IMR-90 (cell line): ENCODE data around the gene POLR3K. TPM values are rescaled to one million over a fixed set of nuclear protein-coding genes. Genes with fewer than 3 reads are reported as not detected.

Experiments
- ATAC-seq: fragments of 200-7000 bp; cut with Tn5 transposase; 2 replicates; pipeline ENCODE4 v1.9.1; 2020; ENCODE audit warnings: low read depth, mild to moderate bottlenecking, moderate library complexity
- BruUV-seq: library from RNA; stranded (reverse); fragments of 400-500 nt; replicated peaks from 2 replicates; lab custom pipeline; 2021; lab: Mats Ljungman, UMichigan
- CTCF ChIA-PET: fragments of 300-600 bp; formaldehyde crosslinking; extraction: SDS; loops from one replicate; lab custom pipeline; 2021; ENCODE audit warnings: antibody characterized with exemption; lab: Yijun Ruan, JAX
- POLR2A ChIA-PET: fragments of 300-600 bp; sonication (Branson Sonifier 250); formaldehyde crosslinking; loops from one replicate; lab custom pipeline; 2022; ENCODE audit warnings: antibody characterized with exemption; ENCODE audit not compliant: unreplicated experiment; lab: Charles Lee
- DNase-seq: peaks from one replicate; pipeline ENCODE4 v3.0.0; 2013
- H2AFZ ChIP-seq: replicated peaks from 2 replicates; pipeline ENCODE3; 2013; ENCODE audit warnings: low read length, mild to moderate bottlenecking; ENCODE audit not compliant: poor library complexity
- H2AK5ac ChIP-seq: 2 replicates; pipeline ENCODE4 v1.6.1; 2013; ENCODE audit warnings: low read depth, low read length, inconsistent platforms
- H2AK9ac ChIP-seq: replicated peaks from 2 replicates; pipeline ENCODE3; 2013; ENCODE audit warnings: mild to moderate bottlenecking, low read depth, low read length, moderate library complexity; ENCODE audit not compliant: poor library complexity
- H2BK120ac ChIP-seq: 2 replicates; pipeline ENCODE4 v1.6.1; 2013; ENCODE audit warnings: low read depth, low read length, inconsistent platforms
- H2BK15ac ChIP-seq: 3 replicates; pipeline ENCODE4 v1.6.1; 2013; ENCODE audit warnings: low read depth, low read length, inconsistent platforms
- H2BK20ac ChIP-seq: 2 replicates; pipeline ENCODE4 v1.6.1; 2013; ENCODE audit warnings: low read depth, mild to moderate bottlenecking, inconsistent platforms, low read length, moderate library complexity
- H2BK5ac ChIP-seq: 2 replicates; pipeline ENCODE4 v1.6.1; 2013; ENCODE audit warnings: mild to moderate bottlenecking, low read depth, low read length, inconsistent platforms; ENCODE audit not compliant: poor library complexity, severe bottlenecking
- H3K14ac ChIP-seq: replicated peaks from 2 replicates; pipeline ENCODE4 v1.6.1; 2013; ENCODE audit warnings: low read depth, low read length, inconsistent platforms
- H3K18ac ChIP-seq: 2 replicates; pipeline ENCODE4 v1.6.1; 2013; ENCODE audit warnings: low read depth, low read length, control low read depth
- H3K23ac ChIP-seq: 2 replicates; pipeline ENCODE4 v1.6.1; 2013; ENCODE audit warnings: low read depth, low read length, inconsistent platforms
- H3K27ac ChIP-seq: 2 replicates; pipeline ENCODE4 v1.5.1; 2013; ENCODE audit warnings: mild to moderate bottlenecking, control low read depth, low read length; ENCODE audit not compliant: insufficient read depth
- H3K27me3 ChIP-seq: 2 replicates; pipeline ENCODE4 v1.6.1; 2013; ENCODE audit warnings: low read length; ENCODE audit not compliant: control insufficient read depth, insufficient read depth
- H3K36me3 ChIP-seq: 2 replicates; pipeline ENCODE4 v1.6.1; 2013; ENCODE audit warnings: low read length, mixed read lengths; ENCODE audit not compliant: control insufficient read depth, insufficient read depth
- H3K4ac ChIP-seq: 2 replicates; pipeline ENCODE4 v1.6.1; 2013; ENCODE audit warnings: low read depth, low read length, inconsistent platforms
- H3K4me1 ChIP-seq: 2 replicates; pipeline ENCODE4 v1.6.1; 2013; ENCODE audit warnings: low read length, mixed read lengths; ENCODE audit not compliant: control insufficient read depth, insufficient read depth
- H3K4me2 ChIP-seq: 2 replicates; pipeline ENCODE4 v1.6.1; 2013; ENCODE audit warnings: low read depth, mild to moderate bottlenecking, control low read depth, low read length, moderate library complexity
- H3K4me3 ChIP-seq: 2 replicates; pipeline ENCODE4 v1.5.1; 2013; ENCODE audit warnings: low read depth, mild to moderate bottlenecking, control low read depth, low read length, moderate library complexity; ENCODE audit not compliant: insufficient read depth
- H3K56ac ChIP-seq: 2 replicates; pipeline ENCODE4 v1.6.1; 2013; ENCODE audit warnings: low read length, inconsistent platforms; ENCODE audit not compliant: insufficient read depth; ENCODE audit errors: extremely low read depth
- H3K79me1 ChIP-seq, 2 experiments: 2 replicates each; pipeline ENCODE4 v1.6.1; 2013; ENCODE audit warnings: low read length in 2 of 2, inconsistent platforms in 1 of 2, low read depth in 1 of 2
- H3K9ac ChIP-seq: 2 replicates; pipeline ENCODE4 v1.6.1; 2013; ENCODE audit warnings: low read depth, low read length, control low read depth
- H3K9me1 ChIP-seq: 2 replicates; pipeline ENCODE4 v1.6.1; 2013; ENCODE audit warnings: low read length, inconsistent platforms; ENCODE audit not compliant: insufficient read depth
- H3K9me3 ChIP-seq: 2 replicates; pipeline ENCODE4 v1.6.1; 2013; ENCODE audit warnings: low read length; ENCODE audit not compliant: control insufficient read depth, insufficient read depth
- H4K20me1 ChIP-seq: 2 replicates; pipeline ENCODE4 v1.6.1; 2013; ENCODE audit warnings: low read length, inconsistent platforms; ENCODE audit not compliant: insufficient read depth
- H4K5ac ChIP-seq: 2 replicates; pipeline ENCODE4 v1.6.1; 2013; ENCODE audit warnings: mild to moderate bottlenecking, low read depth, low read length, control low read depth
- H4K8ac ChIP-seq, 2 experiments: 2 replicates each; pipeline ENCODE4 v1.6.1; 2013; ENCODE audit warnings: low read depth in 2 of 2, low read length in 2 of 2, control low read depth in 1 of 2, inconsistent platforms in 1 of 2
- H4K91ac ChIP-seq: 2 replicates; pipeline ENCODE4 v1.6.1; 2013; ENCODE audit warnings: low read depth, low read length, inconsistent platforms; ENCODE audit not compliant: insufficient read depth
- RCOR1 ChIP-seq: IDR thresholded peaks from 2 replicates; pipeline ENCODE4 v1.6.1; 2012; ENCODE audit warnings: mild to moderate bottlenecking, low read length, improper control_type of control experiment; ENCODE audit not compliant: insufficient replicate concordance
- RFX5 ChIP-seq: IDR thresholded peaks from 2 replicates; pipeline ENCODE4 v1.8.0; 2012; ENCODE audit warnings: low read depth, mild to moderate bottlenecking, low read length, moderate library complexity
- WGBS, 2 experiments: methylation state at CpG; one replicate each; pipeline versions ENCODE4 v1.1.5 to v1.1.7; 2013; ENCODE audit warnings: missing lambda C conversion rate in 2 of 2; ENCODE audit not compliant: insufficient read length in 1 of 2; ENCODE audit errors: extremely low coverage in 2 of 2; 5-methylcytosine and 5-hydroxymethylcytosine counted together
- dilution Hi-C: fragments of 300-500 bp; cut with HindIII; formaldehyde crosslinking; loops from one replicate; pipeline ENCODE4 v1.14.3; 2018; ENCODE audit warnings: low sequenced_read_pairs; ENCODE audit not compliant: unreplicated experiment
- in situ Hi-C: fragments of 300-500 bp; cut with MboI; formaldehyde crosslinking; loops from 3 replicates; pipeline ENCODE4 v1.14.3; 2019; ENCODE audit warnings: low sequenced_read_pairs, inconsistent platforms, mixed read lengths
- intact Hi-C: fragments of 100-400 bp; cut with micrococcal nuclease; formaldehyde crosslinking; loops from 2 replicates; pipeline ENCODE4 v1.10.0; 2022
- polyA plus RNA-seq, 3 experiments: library from polyadenylated mRNA; depleted of rRNA; stranded (reverse); fragments of >200 nt; gene quantifications; 2 replicates each; pipeline ENCODE4 v1.2.3, GENCODE V29; 2012; ENCODE audit warnings: low replicate concordance in 1 of 3
- total RNA-seq: library from RNA; depleted of rRNA; stranded (reverse); fragments of >200 nt; gene quantifications from 2 replicates; pipeline ENCODE4 v1.2.3, GENCODE V29; 2012

The POLR3K gene
- total and polyA plus RNA-seq, 2 of the 4 experiments (the other 2 are of a cell fraction): 9.0 to 39.5 TPM

- CTCF ChIA-PET: no interaction called here
- dilution Hi-C loops: no loop called here
- Histone ChIP-seq H3K4me3 (no peak overlapping the region), H2BK15ac (no peak overlapping the region), H3K4me1 (peaks cover 1% of the 10 kb centered on the region; the same call in 1 of the 2 replicates), H3K9me1 (peaks cover 4% of the 10 kb centered on the region), H3K9ac (no peak overlapping the region), H3K27me3 (no peaks in the 10 kb centered on the region), H3K56ac (no peak overlapping the region), H2BK120ac (no peak overlapping the region), H3K18ac (no peak overlapping the region), H3K36me3 (no peaks in the 10 kb centered on the region), H4K8ac (no peak overlapping the region), H2BK20ac (no peak overlapping the region), H4K5ac (no peak overlapping the region), H3K79me1 (no peaks in the 10 kb centered on the region), H3K23ac (no peak overlapping the region), H2AK9ac (no peak overlapping the region), H4K91ac (no peak overlapping the region), H3K4ac (no peak overlapping the region), H3K27ac (no peak overlapping the region), H3K14ac (no peak overlapping the region), H3K4me2 (no peak overlapping the region), H3K9me3 (no peaks in the 10 kb centered on the region), H2AK5ac (no peak overlapping the region), H2AFZ (no peak overlapping the region), H4K20me1 (no peaks in the 10 kb centered on the region), H2BK5ac (no peak overlapping the region)
- TF ChIP-seq RCOR1: no peak
- TF ChIP-seq RFX5: no peak
- BruUV-seq: no TSS peak
- DNase-seq (no peak), ATAC-seq (no peak)
- in situ Hi-C loops: no loop called here
- POLR2A ChIA-PET: no interaction called here
- intact Hi-C loops: no loop called here
- 33% methylated on average over 1 of the region's 6 CpGs; no CpG with 5 or more reads in 1 of the 2 experiments for WGBS, 2 experiments
These were observed 18.8 kb downstream of the POLR3K start for GRCh38 chr16:34648-34987.
